ENCODE data around the gene EMC10. TPM values are rescaled to one million over a fixed set of nuclear protein-coding genes. Genes with fewer than 3 reads are reported as not detected.

EMC10 gene
- total and polyA plus RNA-seq, 10 of the 15 experiments (the other 5 are each of a cell fraction or from before 2014, with no cell fraction given): 2.5 to 77.3 (median 20.3) TPM

DNA sequence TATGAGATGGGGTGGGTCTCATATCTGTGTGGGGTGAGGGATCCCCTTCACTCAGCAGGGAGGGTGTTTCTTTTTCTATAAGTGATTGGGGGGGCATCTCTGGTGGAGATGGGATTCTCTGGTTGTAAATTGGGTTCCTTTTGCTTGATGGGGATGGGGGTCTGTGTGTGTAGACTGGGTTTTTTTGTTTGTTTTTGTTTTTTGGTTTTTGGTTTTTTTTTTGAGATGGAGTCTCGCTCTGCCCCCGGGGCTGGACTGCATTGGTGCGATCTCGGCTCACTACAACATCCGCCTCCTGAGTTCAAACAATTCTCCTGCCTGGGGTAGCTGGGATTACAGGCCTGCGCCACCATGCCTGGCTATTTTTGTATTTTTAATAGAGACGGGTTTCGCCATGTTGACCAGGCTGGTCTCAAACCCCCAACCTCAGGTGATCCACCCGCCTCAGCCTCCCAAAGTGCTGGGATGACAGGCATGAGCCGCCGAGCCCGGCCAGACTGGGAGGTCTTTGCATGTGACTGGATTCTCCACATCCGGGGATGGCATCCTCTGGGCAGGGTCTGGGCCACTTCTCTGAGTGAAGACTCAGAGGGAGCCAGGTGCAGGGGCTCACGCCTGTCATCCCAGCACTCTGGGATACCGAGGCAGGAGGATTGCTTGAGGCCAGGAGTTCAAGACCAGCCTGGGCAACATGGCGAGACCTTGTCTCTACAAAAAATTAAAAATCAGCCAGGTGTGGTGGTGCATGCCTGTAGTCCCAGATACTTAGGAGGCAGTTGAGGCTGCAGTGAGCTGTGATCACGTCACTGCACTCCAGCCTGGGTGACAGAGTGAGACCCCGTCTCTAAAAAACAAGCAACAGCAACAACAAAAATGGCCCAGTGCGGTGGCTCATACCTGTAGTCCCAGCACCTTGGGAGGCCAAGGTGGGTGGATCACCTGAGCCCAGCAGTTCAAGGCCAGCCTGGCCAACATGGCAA, 42.8 kb upstream of the EMC10 start:
- Histone ChIP-seq H4K20me1 (ENCODE audit: control insufficient read depth, insufficient read depth) (no peaks in the 10 kb centered on the region), H3K27me3 (replicated peaks in 1 of 2; ENCODE audit: control insufficient read depth in 2 of 2, insufficient read depth in 2 of 2, low read length in 1 of 2) (peaks cover 0 to 4% of the 10 kb centered on the region in 2 experiments; a peak in 1 of 4 replicates), H3K4me3 (0 out of 2 replicates have a peak overlapping the region, but pooled peaks have one; percentile 71), H3K27ac (ENCODE audit: control insufficient read depth, insufficient read depth) (no peak overlapping the region), H3K9ac (ENCODE audit: control insufficient read depth, insufficient read depth, low read length) (no peak overlapping the region), H3K36me3 (ENCODE audit: control insufficient read depth in 2 of 2, insufficient read depth in 2 of 2, low read length in 1 of 2) (no peaks in the 10 kb centered on the region), H3K79me2 (ENCODE audit: control insufficient read depth, insufficient read depth, low read length) (no peaks in the 10 kb centered on the region), H3K9me3 (replicated peaks; ENCODE audit: control insufficient read depth, insufficient read depth, low read length) (no peaks in the 10 kb centered on the region), H3K4me2 (ENCODE audit: control insufficient read depth, insufficient read depth) (peak overlapping the region; percentile 33; the same call in 1 of the 2 replicates), H3K4me1 (ENCODE audit: control insufficient read depth, insufficient read depth, low read length) (peaks cover 45% of the 10 kb centered on the region), H2AFZ (ENCODE audit: control insufficient read depth, low read depth, low read length) (no peak overlapping the region)
- intact Hi-C loops (cut with micrococcal nuclease; ENCODE audit: unreplicated experiment): loop anchor here (2.0 to 5.0 kb wide), 2 partner anchors 15 to 86 kb away; partner anchors contain the start of gene SPIB
- ATAC-seq (no peak), DNase-seq (ENCODE audit: low read depth, low spot score) (no peak), FAIRE-seq (no peak)
- WGBS (ENCODE audit: insufficient coverage, insufficient replicate concordance, low lambda C conversion rate, missing lambda C conversion rate): 36% methylated on average over 19 of the region's 19 CpGs
- TF ChIP-seq, protein P1, sequence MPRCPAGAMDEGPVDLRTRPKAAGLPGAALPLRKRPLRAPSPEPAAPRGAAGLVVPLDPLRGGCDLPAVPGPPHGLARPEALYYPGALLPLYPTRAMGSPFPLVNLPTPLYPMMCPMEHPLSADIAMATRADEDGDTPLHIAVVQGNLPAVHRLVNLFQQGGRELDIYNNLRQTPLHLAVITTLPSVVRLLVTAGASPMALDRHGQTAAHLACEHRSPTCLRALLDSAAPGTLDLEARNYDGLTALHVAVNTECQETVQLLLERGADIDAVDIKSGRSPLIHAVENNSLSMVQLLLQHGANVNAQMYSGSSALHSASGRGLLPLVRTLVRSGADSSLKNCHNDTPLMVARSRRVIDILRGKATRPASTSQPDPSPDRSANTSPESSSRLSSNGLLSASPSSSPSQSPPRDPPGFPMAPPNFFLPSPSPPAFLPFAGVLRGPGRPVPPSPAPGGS (IDR thresholded peaks at IDR 0.05; ENCODE audit: borderline replicate concordance, insufficient read depth, low read depth, low read length, poor library complexity, severe bottlenecking): no peak
- TF ChIP-seq POLR2A (IDR thresholded peaks at IDR 0.05; ENCODE audit: low read depth, low read length): no peak
- TF ChIP-seq CHD1 (IDR thresholded peaks at IDR 0.05; ENCODE audit: low read depth, low read length): no peak
- TF ChIP-seq ESRRA (IDR thresholded peaks at IDR 0.05; ENCODE audit: low read length): no peak
- TF ChIP-seq, protein P2, sequence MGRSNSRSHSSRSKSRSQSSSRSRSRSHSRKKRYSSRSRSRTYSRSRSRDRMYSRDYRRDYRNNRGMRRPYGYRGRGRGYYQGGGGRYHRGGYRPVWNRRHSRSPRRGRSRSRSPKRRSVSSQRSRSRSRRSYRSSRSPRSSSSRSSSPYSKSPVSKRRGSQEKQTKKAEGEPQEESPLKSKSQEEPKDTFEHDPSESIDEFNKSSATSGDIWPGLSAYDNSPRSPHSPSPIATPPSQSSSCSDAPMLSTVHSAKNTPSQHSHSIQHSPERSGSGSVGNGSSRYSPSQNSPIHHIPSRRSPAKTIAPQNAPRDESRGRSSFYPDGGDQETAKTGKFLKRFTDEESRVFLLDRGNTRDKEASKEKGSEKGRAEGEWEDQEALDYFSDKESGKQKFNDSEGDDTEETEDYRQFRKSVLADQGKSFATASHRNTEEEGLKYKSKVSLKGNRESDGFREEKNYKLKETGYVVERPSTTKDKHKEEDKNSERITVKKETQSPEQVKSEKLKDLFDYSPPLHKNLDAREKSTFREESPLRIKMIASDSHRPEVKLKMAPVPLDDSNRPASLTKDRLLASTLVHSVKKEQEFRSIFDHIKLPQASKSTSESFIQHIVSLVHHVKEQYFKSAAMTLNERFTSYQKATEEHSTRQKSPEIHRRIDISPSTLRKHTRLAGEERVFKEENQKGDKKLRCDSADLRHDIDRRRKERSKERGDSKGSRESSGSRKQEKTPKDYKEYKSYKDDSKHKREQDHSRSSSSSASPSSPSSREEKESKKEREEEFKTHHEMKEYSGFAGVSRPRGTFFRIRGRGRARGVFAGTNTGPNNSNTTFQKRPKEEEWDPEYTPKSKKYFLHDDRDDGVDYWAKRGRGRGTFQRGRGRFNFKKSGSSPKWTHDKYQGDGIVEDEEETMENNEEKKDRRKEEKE (IDR thresholded peaks at IDR 0.05): no peak
- no peak for TF ChIP-seq ZNF207 (IDR thresholded peaks at IDR 0.05; ENCODE audit: borderline replicate concordance)
- TF ChIP-seq, protein P3, sequence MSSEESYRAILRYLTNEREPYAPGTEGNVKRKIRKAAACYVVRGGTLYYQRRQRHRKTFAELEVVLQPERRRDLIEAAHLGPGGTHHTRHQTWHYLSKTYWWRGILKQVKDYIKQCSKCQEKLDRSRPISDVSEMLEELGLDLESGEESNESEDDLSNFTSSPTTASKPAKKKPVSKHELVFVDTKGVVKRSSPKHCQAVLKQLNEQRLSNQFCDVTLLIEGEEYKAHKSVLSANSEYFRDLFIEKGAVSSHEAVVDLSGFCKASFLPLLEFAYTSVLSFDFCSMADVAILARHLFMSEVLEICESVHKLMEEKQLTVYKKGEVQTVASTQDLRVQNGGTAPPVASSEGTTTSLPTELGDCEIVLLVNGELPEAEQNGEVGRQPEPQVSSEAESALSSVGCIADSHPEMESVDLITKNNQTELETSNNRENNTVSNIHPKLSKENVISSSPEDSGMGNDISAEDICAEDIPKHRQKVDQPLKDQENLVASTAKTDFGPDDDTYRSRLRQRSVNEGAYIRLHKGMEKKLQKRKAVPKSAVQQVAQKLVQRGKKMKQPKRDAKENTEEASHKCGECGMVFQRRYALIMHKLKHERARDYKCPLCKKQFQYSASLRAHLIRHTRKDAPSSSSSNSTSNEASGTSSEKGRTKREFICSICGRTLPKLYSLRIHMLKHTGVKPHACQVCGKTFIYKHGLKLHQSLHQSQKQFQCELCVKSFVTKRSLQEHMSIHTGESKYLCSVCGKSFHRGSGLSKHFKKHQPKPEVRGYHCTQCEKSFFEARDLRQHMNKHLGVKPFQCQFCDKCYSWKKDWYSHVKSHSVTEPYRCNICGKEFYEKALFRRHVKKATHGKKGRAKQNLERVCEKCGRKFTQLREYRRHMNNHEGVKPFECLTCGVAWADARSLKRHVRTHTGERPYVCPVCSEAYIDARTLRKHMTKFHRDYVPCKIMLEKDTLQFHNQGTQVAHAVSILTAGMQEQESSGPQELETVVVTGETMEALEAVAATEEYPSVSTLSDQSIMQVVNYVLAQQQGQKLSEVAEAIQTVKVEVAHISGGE (CRISPR knock-in tag; IDR thresholded peaks at IDR 0.05): no peak
- TF ChIP-seq CHD2 (IDR thresholded peaks at IDR 0.05; ENCODE audit: borderline replicate concordance, low read depth, low read length): no peak
- TF ChIP-seq ZNF622 (IDR thresholded peaks at IDR 0.05): no peak
- CTCF ChIA-PET: interaction anchor here (1.5 kb wide), 1 partner anchor 68 kb away, joined by 5 read pairs; the partner anchor contains the start of gene NAPSA
- SMC1A ChIA-PET (ENCODE audit: uncharacterized antibody, unreplicated experiment): interaction anchor here (0.7 kb wide), 1 partner anchor 29 kb away, joined by 3 read pairs; no protein-coding TSS in a partner anchor
- RAD21 ChIA-PET (ENCODE audit: unreplicated experiment): interaction anchor here (1.0 to 1.5 kb wide), 2 partner anchors 27 to 29 kb away, joined by 3 read pairs; no protein-coding TSS in a partner anchor
- in situ Hi-C loops (cut with MboI): no loop called here
- POLR2A ChIA-PET: interaction anchor here (0.5 to 1.6 kb wide), 6 partner anchors 13 to 76 kb away, joined by 3 to 5 read pairs (median 3); no protein-coding TSS in a partner anchor
- BruUV-seq (replicated peaks): no TSS peak
